ENCODE data around the gene PI16. TPM values are rescaled to one million over a fixed set of nuclear protein-coding genes. Genes with fewer than 3 reads are reported as not detected.

The PI16 gene
- total RNA-seq, 2 experiments from 2014 or later = 5.2 to 7.8 TPM

GRCh38 chr6:37008484-37009465 lies 54.2 kb downstream of the PI16 start:
- H3K4me3 Mint-ChIP-seq = no peak overlapping the region
- Histone ChIP-seq H3K27ac (ENCODE audit: low read depth in 1 of 2, low read length in 2 of 2) (no peak overlapping the region), H3K27me3 (ENCODE audit: control insufficient read depth in 1 of 2, insufficient read depth in 2 of 2, low read length in 2 of 2) (no peaks in the 10 kb centered on the region), H3K4me3 (ENCODE audit: low read length) (no peak overlapping the region), H3K4me1 (ENCODE audit: insufficient read depth, low read length) (peaks cover 25% of the 10 kb centered on the region), H3K36me3 (ENCODE audit: insufficient read depth, low read length) (no peaks in the 10 kb centered on the region), H3K9me3 (ENCODE audit: control insufficient read depth in 1 of 2, insufficient read depth in 1 of 2, low read length in 2 of 2) (no peaks in the 10 kb centered on the region)
- H3K4me1 Mint-ChIP-seq (ENCODE audit: low read depth) = peaks cover 11% of the 10 kb centered on the region
- no peaks in the 10 kb centered on the region for H3K9me3 Mint-ChIP-seq
- no peaks in the 10 kb centered on the region for H3K36me3 Mint-ChIP-seq (ENCODE audit: low read depth)
- POLR2A ChIA-PET = no interaction called here
- TF ChIP-seq CTCF (IDR thresholded peaks at IDR 0.05) = no peak
- no peaks in the 10 kb centered on the region for H3K27me3 Mint-ChIP-seq
- DNase-seq (no peak), ATAC-seq (ENCODE audit: poor library complexity) (no peak)
- H3K27ac Mint-ChIP-seq = no peak overlapping the region
- CTCF ChIA-PET = no interaction called here
- intact Hi-C loops (cut with DNase I, micrococcal nuclease) = no loop called here

- intact Hi-C loops (cut with DNase I, micrococcal nuclease) = loop anchor here (10.0 kb wide), 2 partner anchors 304 to 386 kb away; no protein-coding TSS in a partner anchor
- H3K9me3 Mint-ChIP-seq = no peaks in the 10 kb centered on the region
- POLR2A ChIA-PET = interaction anchor here (0.6 to 1.4 kb wide), 2 partner anchors 24 to 128 kb away, joined by 3 to 4 read pairs; partner anchors contain the start of gene MTCH1
- no peaks in the 10 kb centered on the region for H3K36me3 ChIP-seq (ENCODE audit: insufficient read depth, low read length)
- CTCF ChIA-PET = no interaction called here
- no peak overlapping the region for H3K27ac ChIP-seq (ENCODE audit: low read depth in 1 of 2, low read length in 2 of 2)
- H3K4me1 Mint-ChIP-seq (ENCODE audit: low read depth) = peaks cover 11% of the 10 kb centered on the region
- no peak overlapping the region for H3K27ac Mint-ChIP-seq
- no peaks in the 10 kb centered on the region for H3K9me3 ChIP-seq (ENCODE audit: control insufficient read depth in 1 of 2, insufficient read depth in 1 of 2, low read length in 2 of 2)
- H3K27me3 ChIP-seq (ENCODE audit: control insufficient read depth in 1 of 2, insufficient read depth in 2 of 2, low read length in 2 of 2) = no peaks in the 10 kb centered on the region
- H3K27me3 Mint-ChIP-seq = no peaks in the 10 kb centered on the region
- H3K4me3 Mint-ChIP-seq = no peak overlapping the region
- DNase-seq = no peak
- no peak for TF ChIP-seq CTCF (IDR thresholded peaks at IDR 0.05)
- peaks cover 21% of the 10 kb centered on the region for H3K4me1 ChIP-seq (ENCODE audit: insufficient read depth, low read length)
- no peak for ATAC-seq (ENCODE audit: poor library complexity)
- no peak overlapping the region for H3K4me3 ChIP-seq (ENCODE audit: low read length)
- no peaks in the 10 kb centered on the region for H3K36me3 Mint-ChIP-seq (ENCODE audit: low read depth)
Measured at GRCh38 chr6:37010402-37010892, 55.9 kb downstream of the PI16 start.

DNA sequence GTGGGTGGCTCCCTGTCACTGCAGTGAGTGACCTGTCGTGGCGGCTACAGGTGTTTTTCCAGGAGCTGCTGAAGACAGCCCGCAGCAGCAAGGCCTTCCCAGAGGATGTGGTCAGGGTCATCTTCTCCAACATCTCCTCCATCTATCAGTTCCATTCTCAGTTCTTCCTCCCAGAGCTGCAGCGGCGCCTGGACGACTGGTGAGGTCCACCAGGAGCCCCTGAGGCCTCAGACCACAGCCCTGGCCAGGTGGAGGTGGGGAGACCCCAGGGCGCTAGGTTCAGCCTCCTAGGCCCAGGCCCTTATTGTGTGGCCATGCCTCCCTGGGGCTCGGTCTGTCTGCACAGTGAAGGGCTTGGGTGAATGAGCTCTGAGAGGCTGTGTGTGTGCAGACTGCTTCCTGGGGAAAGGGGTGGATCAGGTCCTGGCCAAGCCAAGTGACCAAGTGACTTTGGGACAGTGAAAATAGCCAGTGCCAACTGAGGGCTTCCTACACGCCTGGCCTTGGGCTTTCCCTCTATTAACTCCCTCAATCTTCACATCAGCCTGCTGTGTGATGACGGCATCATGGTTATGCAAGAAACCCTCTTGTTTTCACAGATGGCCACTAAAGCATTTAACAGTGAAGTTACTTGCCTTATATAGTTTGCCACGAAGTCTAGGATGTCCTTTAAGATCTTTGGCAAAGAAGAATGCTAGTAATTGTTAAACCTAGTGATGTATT lies 57.3 kb downstream of the PI16 start:
- Histone ChIP-seq H3K36me3 (ENCODE audit: insufficient read depth, low read length) (no peaks in the 10 kb centered on the region), H3K9me3 (ENCODE audit: control insufficient read depth in 1 of 2, insufficient read depth in 1 of 2, low read length in 2 of 2) (no peaks in the 10 kb centered on the region), H3K4me3 (ENCODE audit: low read length) (no peak overlapping the region), H3K4me1 (ENCODE audit: insufficient read depth, low read length) (peaks cover 7% of the 10 kb centered on the region), H3K27me3 (ENCODE audit: control insufficient read depth in 1 of 2, insufficient read depth in 2 of 2, low read length in 2 of 2) (no peaks in the 10 kb centered on the region), H3K27ac (ENCODE audit: low read depth in 1 of 2, low read length in 2 of 2) (no peak overlapping the region)
- no peak for DNase-seq
- Mint-ChIP-seq H3K4me1 (ENCODE audit: low read depth) (peaks cover 1% of the 10 kb centered on the region), H3K27ac (no peak overlapping the region), H3K9me3 (no peaks in the 10 kb centered on the region), H3K27me3 (no peaks in the 10 kb centered on the region), H3K4me3 (no peak overlapping the region), H3K36me3 (ENCODE audit: low read depth) (no peaks in the 10 kb centered on the region)
- TF ChIP-seq CTCF (IDR thresholded peaks at IDR 0.05) = no peak
- intact Hi-C loops (cut with DNase I, micrococcal nuclease) = loop anchor here (10.0 kb wide), 2 partner anchors 303 to 387 kb away; no protein-coding TSS in a partner anchor
- ChIA-PET CTCF (no interaction called here), POLR2A (interaction anchor here (1.4 kb wide), 1 partner anchor 26 kb away, joined by 4 read pairs; the partner anchor contains the start of gene MTCH1)
- ATAC-seq (ENCODE audit: poor library complexity) = no peak
